ENCODE results near the gene ENO3.

GRCh38 chr17:4980644-4981216, 29.8 kb downstream of the ENO3 start:
- TF ChIP-seq POLR2A (IDR thresholded peaks at IDR 0.05) (no peak), CTCF (IDR thresholded peaks at IDR 0.05) (peak; percentile 57 to 81 (median 77))

Data from esophagus squamous epithelium (tissue), 4 donors.